Lung (tissue), 12 donors: ENCODE measurements around the gene CAMK2B. TPM values are rescaled to one million over a fixed set of nuclear protein-coding genes. Genes with fewer than 3 reads are reported as not detected.
A peak's percentile ranks its signal among the peaks of the same experiment; 100 is the strongest.

ENCODE experiments used
- ATAC-seq: fragments of 200-7000 bp; cut with Tn5 transposase; one replicate; pipeline ENCODE4 v1.9.1; 2020; ENCODE audit warnings: moderate number of reproducible peaks; ENCODE audit not compliant: insufficient read depth, low FRiP score
- DNase-seq, 3 donors: peaks; one replicate each; pipeline ENCODE4 v3.0.0-alpha.2; 2013 to 2017
- H3K27ac ChIP-seq, 2 donors: one replicate each; pipeline ENCODE4 v1.5.1; 2013; ENCODE audit warnings: mild to moderate bottlenecking in 2 of 2, moderate library complexity in 2 of 2, control low read depth in 1 of 2, inconsistent platforms in 1 of 2, low read depth in 1 of 2, low read length in 1 of 2
- H3K27me3 ChIP-seq, 3 donors: one replicate each; pipeline ENCODE4 v1.5.1; 2013; ENCODE audit warnings: low read length in 2 of 3; ENCODE audit not compliant: control insufficient read depth in 3 of 3, insufficient read depth in 3 of 3
- H3K36me3 ChIP-seq, 4 donors: one replicate each; pipeline ENCODE4 v1.5.1; 2013; ENCODE audit warnings: low read length in 4 of 4, mild to moderate bottlenecking in 1 of 4, moderate library complexity in 1 of 4; ENCODE audit not compliant: control insufficient read depth in 4 of 4, insufficient read depth in 4 of 4
- H3K4me1 ChIP-seq, 5 donors: one replicate each; pipeline ENCODE4 v1.5.1; 2013; ENCODE audit warnings: low read length in 5 of 5, mild to moderate bottlenecking in 2 of 5, moderate library complexity in 1 of 5; ENCODE audit not compliant: control insufficient read depth in 5 of 5, insufficient read depth in 5 of 5
- H3K4me3 ChIP-seq: one replicate; pipeline ENCODE4 v1.5.1; 2013; ENCODE audit warnings: mild to moderate bottlenecking, control low read depth, moderate library complexity
- H3K9ac ChIP-seq, 2 donors: one replicate each; pipeline ENCODE4 v1.5.1; 2013; ENCODE audit warnings: low read length in 2 of 2, control low read depth in 1 of 2; ENCODE audit not compliant: insufficient read depth in 1 of 2
- H3K9me3 ChIP-seq, 4 donors: one replicate each; pipeline ENCODE4 v1.5.1; 2013; ENCODE audit warnings: low read length in 3 of 4, mild to moderate bottlenecking in 1 of 4, moderate library complexity in 1 of 4; ENCODE audit not compliant: control insufficient read depth in 4 of 4, insufficient read depth in 3 of 4
- CTCF ChIP-seq: IDR thresholded peaks from 2 replicates; pipeline ENCODE4 v1.5.1; 2012; ENCODE audit warnings: mild to moderate bottlenecking; ENCODE audit errors: control extremely low read depth, extremely low read depth
- WGBS, 2 donors: extraction: QIAGEN DNeasy Blood & Tissue Kit; methylation state at CpG; one replicate each; pipeline ENCODE4 v1.1.7; 2013; 5-methylcytosine and 5-hydroxymethylcytosine counted together
- polyA plus RNA-seq, 2 donors: library from polyadenylated mRNA; stranded (reverse); fragments of 200-250 nt; gene quantifications; one replicate each; pipeline ENCODE4 v1.2.1, GENCODE V29; 2013
- total RNA-seq, 2 donors: library from RNA; depleted of rRNA in 1 of 2; stranded (reverse); fragments of >200 nt in 1 of 2; gene quantifications; one replicate each; pipeline ENCODE4 v1.2.1, GENCODE V29; 2014 to 2021
- donor health status: control.
- donor health status: control.
- donor health status: Bipolar disorder and iron deficiency.
- donor health status: healthy.
- donor health status: DM: yes; HTN: yes; CAD: no.

CAMK2B gene
- total and polyA plus RNA-seq, 4 donors, result 0.12 to 0.80 (median 0.33) TPM

GRCh38 chr7:44283381-44284211, 41.8 kb downstream of the CAMK2B start:
- H3K27me3 ChIP-seq, result no peaks in the 10 kb centered on the region
- H3K4me1 ChIP-seq, result peaks cover 0 to 11% (median 0%) of the 10 kb centered on the region in 5 donors
- peak overlapping the region in 1 of 2 donors; percentile 75 for H3K27ac ChIP-seq
- no peaks in the 10 kb centered on the region for H3K36me3 ChIP-seq
- H3K9me3 ChIP-seq, result no peaks in the 10 kb centered on the region
- no peak overlapping the region for H3K4me3 ChIP-seq
- ATAC-seq (no peak), DNase-seq (peak in 1 of 3 donors; percentile 8)
- WGBS, 2 donors, result 92% methylated on average over 15 of the region's 15 CpGs
- no peak for TF ChIP-seq CTCF
- no peak overlapping the region for H3K9ac ChIP-seq

DNA sequence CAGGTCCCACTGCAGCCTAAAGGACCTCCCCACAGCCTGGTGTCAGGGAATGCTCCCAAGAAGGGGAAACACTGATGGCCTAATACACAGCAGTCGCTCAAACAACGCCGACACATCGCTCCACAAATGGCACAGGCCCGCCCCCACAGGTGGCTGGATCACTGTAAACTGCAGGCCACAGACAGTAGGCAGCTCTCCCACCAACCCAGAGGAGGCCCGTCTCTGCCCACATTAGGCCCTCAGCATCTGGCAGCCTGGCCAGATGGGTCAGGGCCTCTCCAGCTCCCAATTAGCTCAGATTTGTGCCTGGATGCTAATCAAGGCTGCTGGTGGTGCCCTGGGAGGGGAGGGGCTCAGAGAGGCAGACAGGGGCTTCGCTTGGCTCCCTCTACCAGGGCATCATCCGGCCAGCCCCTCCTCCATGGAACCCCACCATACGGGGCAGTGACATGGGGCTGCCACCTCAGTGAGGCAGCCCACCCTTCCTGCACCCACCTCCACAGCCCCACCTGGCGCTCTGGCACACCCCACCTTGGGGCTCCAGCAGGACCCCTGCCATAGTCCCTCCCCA, 42.7 kb downstream of the CAMK2B start:
- Histone ChIP-seq H3K4me3 (no peak overlapping the region), H3K9ac (no peak overlapping the region), H3K27ac (peak overlapping the region in 1 of 2 donors; percentile 75), H3K27me3 (no peaks in the 10 kb centered on the region), H3K4me1 (peaks cover 0 to 18% (median 0%) of the 10 kb centered on the region in 5 donors), H3K9me3 (no peaks in the 10 kb centered on the region), H3K36me3 (no peaks in the 10 kb centered on the region)
- no peak for DNase-seq
- no peak for TF ChIP-seq CTCF
- no peak for ATAC-seq
- WGBS, 2 donors, result 91 to 93% methylated on average over 10 of the region's 10 CpGs

DNA sequence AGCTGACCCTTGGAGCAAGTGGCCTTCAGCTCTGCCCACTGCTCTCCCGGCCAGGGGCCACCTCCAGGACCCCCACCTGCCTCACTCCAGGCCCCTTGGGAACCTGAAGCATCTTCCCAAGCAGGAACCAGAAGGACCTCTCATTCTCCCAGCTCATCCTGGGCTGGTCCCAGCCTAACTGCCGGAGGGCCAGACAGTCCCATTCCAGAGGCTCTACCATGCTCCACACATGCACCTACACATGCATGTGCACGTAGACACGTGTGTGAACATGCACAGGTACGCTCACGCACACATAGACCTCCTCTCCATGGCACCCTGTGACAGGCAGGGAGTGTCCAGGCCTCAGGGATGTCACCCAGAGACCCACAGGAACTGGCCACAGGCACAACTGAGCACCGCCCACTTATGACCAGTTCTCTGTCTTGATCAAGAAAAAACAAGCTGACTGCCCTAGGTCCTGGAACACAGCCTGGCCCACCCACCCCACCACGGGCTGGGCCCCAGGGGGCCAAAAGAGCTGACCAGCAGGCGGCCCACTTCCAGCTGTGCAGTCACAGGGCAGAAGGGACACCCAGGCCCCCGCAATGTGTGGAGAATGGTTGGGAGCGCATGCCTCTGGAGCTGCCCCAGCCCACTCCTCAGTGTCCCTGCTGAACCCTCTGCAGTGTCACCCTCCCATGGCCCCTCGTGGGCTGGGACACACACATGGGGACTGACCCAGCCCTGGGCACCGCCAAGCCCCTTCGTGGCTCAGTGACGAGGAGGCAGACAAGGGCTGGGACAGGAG, 43.4 kb downstream of the CAMK2B start:
- H3K27ac ChIP-seq, result no peak overlapping the region
- TF ChIP-seq CTCF, result no peak
- H3K9ac ChIP-seq, result no peak overlapping the region
- H3K36me3 ChIP-seq, result no peaks in the 10 kb centered on the region
- WGBS, 2 donors, result 83 to 86% methylated on average over 15 of the region's 15 CpGs
- ATAC-seq (no peak), DNase-seq (peak in 1 of 3 donors; percentile 11)
- H3K4me1 ChIP-seq, result peaks cover 0 to 25% (median 0%) of the 10 kb centered on the region in 5 donors
- no peak overlapping the region for H3K4me3 ChIP-seq
- H3K9me3 ChIP-seq, result no peaks in the 10 kb centered on the region
- no peaks in the 10 kb centered on the region for H3K27me3 ChIP-seq
